Mucosa of descending colon (tissue), 3 donors: ENCODE results near the gene LDLRAD2. TPM values are rescaled to one million over a fixed set of nuclear protein-coding genes. Genes with fewer than 3 reads are reported as not detected.

Experiments used
- ATAC-seq: fragments of 200-7000 bp; cut with Tn5 transposase; one replicate; pipeline ENCODE4 v1.9.1; 2020; ENCODE audit warnings: mild to moderate bottlenecking, moderate library complexity
- DNase-seq, 3 donors: peaks; one replicate each; pipeline ENCODE4 v3.0.0-alpha.2; 2020
- H3K36me3 ChIP-seq: fragments of 200-600 bp; one replicate; pipeline ENCODE4 v1.8.0; 2021; ENCODE audit warnings: low read depth, mild to moderate bottlenecking
- H3K4me1 ChIP-seq: fragments of 200-600 bp; one replicate; pipeline ENCODE4 v1.8.0; 2021; ENCODE audit warnings: low read depth, mild to moderate bottlenecking
- H3K4me3 ChIP-seq: fragments of 200-600 bp; one replicate; pipeline ENCODE4 v1.8.0; 2021; ENCODE audit warnings: mild to moderate bottlenecking
- H3K9me3 ChIP-seq: fragments of 200-600 bp; one replicate; pipeline ENCODE4 v1.8.0; 2021; ENCODE audit warnings: mild to moderate bottlenecking
- intact Hi-C, 2 donors: fragments of 100-400 bp; cut with DNase I in 1 of 2; cut with micrococcal nuclease in 1 of 2; formaldehyde crosslinking; loops; one replicate each; pipeline versions ENCODE4 v1.11.0 to v1.11.1; 2022; cut with DNase I, micrococcal nuclease
- total RNA-seq, 3 donors: library from RNA; stranded (reverse); fragmentation: NEBNext Ultra II Directional in 2 of 3; extraction: Animal tissue kit (Norgen Biotek cat#: 25700) in 2 of 3; gene quantifications; one replicate each; pipeline versions ENCODE4 v1.2.1 to v1.2.4, GENCODE V29; 2021 to 2023
- TF ChIP-seq, protein P1 (sequence below): fragments of 200-600 bp; IDR thresholded peaks from one replicate; pipeline ENCODE4 v1.8.0; 2022; ENCODE audit warnings: antibody characterized with exemption, mild to moderate bottlenecking
- donor health status: DM: no; HTN: no; CAD: no; lungs with moderate emphysema.
- donor health status: DM: no; HTN: no; CAD: no.
- donor health status: DM: no; HTN: yes; CAD: no.

Gene LDLRAD2
- total RNA-seq, 3 donors from 2014 or later: 0.09 to 0.27 (median 0.19) TPM

DNA sequence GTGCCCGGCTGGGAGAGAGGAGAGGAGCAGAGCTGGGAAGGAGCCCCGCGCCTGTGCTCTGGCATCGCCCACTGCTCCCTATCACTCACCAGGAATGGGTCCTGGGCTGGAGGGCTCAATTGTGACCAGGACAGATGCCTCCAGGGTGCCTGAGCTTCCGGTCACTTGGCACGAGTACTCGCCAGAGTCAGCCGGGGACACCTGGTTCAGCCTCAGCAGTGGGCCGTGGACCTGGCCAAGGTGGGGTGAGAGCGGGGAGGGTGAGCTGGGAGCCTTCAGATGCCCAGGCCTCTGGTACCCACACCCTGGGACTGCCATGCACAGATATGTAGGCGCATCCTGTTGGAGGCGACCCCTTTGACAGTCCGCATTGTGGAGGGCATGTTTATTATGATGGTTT lies 31.1 kb downstream of the LDLRAD2 start:
- Histone ChIP-seq H3K4me3 (no peak overlapping the region), H3K9me3 (no peaks in the 10 kb centered on the region), H3K36me3 (peaks cover 15% of the 10 kb centered on the region), H3K4me1 (no peaks in the 10 kb centered on the region)
- no peak for ATAC-seq
- intact Hi-C loops: no loop called here
- TF ChIP-seq, protein P1, sequence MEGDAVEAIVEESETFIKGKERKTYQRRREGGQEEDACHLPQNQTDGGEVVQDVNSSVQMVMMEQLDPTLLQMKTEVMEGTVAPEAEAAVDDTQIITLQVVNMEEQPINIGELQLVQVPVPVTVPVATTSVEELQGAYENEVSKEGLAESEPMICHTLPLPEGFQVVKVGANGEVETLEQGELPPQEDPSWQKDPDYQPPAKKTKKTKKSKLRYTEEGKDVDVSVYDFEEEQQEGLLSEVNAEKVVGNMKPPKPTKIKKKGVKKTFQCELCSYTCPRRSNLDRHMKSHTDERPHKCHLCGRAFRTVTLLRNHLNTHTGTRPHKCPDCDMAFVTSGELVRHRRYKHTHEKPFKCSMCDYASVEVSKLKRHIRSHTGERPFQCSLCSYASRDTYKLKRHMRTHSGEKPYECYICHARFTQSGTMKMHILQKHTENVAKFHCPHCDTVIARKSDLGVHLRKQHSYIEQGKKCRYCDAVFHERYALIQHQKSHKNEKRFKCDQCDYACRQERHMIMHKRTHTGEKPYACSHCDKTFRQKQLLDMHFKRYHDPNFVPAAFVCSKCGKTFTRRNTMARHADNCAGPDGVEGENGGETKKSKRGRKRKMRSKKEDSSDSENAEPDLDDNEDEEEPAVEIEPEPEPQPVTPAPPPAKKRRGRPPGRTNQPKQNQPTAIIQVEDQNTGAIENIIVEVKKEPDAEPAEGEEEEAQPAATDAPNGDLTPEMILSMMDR: no peak
- DNase-seq: no peak

DNA sequence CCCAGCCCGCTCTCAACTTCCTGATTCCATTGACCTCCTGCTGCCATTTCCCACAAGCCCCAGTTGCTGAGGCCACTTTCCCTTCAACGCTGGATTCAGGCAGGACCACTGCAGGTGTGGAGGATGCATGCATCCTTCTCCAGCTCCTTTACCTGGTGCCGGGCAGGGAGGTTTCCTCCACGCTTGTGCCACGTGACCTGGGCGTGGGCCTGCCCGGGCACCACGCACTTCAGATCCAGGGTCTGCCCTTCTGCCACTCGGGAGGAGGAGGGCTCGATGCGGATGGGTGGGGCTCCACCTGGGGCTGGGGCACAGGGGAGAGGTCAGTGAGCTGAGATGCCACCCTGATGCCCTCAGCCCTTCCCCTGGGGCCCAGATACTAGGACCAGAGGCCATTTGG lies 31.9 kb downstream of the LDLRAD2 start:
- no peaks in the 10 kb centered on the region for H3K4me1 ChIP-seq
- H3K9me3 ChIP-seq: no peaks in the 10 kb centered on the region
- ATAC-seq (no peak), DNase-seq (no peak)
- intact Hi-C loops: no loop called here
- H3K36me3 ChIP-seq: peaks cover 10% of the 10 kb centered on the region
- no peak overlapping the region for H3K4me3 ChIP-seq
- TF ChIP-seq, protein P1: no peak

DNA sequence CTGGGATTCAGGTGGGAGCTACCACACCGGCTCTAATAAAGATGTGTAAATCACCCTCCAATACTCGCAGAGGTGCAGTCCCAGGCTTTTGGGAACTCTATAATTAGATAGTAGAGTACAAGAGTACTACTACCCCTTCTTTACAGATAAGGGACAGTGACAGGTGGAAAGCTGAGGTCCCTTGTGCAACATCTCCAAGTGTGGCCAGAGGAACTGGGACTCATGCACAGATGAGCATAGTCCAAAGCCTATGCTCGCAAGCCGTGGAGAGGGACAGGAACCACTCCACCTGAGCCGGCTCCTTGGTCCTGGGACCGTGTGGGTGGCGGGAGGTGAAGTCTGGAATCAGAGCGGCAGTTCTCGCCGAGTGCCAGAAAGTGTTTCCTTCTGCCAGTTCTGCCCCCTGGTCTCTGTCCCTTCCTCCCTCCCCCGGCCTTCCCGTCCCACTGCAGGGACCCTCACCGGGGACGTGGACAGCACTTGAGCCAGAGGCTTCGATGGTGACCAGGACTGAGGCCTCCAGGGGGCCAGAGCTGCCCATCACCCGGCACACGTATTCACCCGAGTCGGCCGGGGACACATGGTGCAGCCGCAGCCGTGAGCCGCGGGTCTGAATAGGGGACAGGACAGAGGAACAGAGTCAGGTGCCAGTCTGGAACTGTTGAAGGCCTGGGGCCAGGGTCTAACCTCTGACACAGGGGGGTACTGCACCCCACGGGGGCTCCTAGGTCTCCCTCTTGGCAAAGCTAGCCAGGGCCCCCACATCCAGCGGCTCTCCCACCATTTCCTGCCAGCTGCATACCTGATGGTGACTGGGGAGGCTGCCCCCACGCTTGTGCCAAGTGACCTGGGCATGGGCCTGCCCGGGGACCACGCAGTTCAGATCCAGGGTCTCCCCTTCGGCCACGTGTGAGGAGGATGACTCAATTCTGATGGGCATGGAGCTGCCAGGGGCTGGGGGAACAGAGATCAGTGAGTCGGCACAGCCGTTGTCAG lies 33.9 kb downstream of the LDLRAD2 start:
- Histone ChIP-seq H3K4me1 (no peaks in the 10 kb centered on the region), H3K4me3 (no peak overlapping the region), H3K36me3 (peaks cover 9% of the 10 kb centered on the region), H3K9me3 (no peaks in the 10 kb centered on the region)
- no peak for ATAC-seq
- intact Hi-C loops: no loop called here
- TF ChIP-seq, protein P1: no peak
- no peak for DNase-seq

DNA sequence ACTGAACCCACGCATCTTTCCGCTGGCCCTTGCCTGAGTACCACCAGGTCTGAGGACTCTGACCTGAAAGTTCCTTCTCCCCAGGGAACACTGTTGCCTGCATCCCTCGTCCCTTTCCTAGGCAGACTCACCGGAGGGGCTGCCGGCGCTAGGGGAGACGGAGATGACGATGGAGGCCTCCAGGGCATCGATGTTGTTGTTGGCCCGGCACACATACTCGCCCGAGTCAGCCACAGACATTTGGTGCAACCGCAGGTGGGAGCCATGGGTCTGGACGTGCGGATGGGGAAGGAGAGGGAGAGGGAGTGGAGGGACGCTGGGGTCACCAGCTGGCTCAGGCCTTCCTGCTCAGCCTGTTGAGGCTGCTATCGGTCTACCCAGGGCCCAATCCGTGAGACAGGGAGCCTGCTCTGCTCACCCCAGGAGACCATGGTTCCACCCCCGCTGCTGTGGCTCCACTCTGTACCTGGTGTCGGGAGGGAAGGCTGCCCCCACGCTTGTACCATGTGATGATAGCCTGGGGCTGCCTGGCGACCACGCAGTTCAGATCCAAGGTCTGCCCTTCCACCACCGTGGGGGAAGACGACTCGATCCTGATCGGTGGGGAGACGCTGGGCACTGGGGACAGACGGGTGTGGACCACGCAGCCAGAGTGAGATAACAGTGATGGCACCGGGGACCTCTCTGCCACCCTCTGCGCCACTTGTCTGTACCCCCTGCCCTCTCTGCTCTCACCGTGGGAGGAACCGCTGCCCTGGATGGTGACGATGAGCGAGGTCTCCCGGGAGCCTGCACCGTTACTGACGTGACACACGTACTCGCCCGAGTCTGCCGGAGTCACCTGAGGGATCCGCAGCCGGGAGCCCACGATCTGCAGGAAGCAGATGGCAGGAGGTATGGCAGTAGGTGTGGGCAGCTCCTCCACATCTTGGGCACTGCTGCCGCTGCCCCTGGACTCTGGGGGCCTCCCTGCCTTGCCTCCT lies 35.4 kb downstream of the LDLRAD2 start:
- no peaks in the 10 kb centered on the region for H3K9me3 ChIP-seq

More for the DNA sequence above, 35.4 kb downstream of the LDLRAD2 start:
- no peaks in the 10 kb centered on the region for H3K4me1 ChIP-seq
- DNase-seq: no peak
- TF ChIP-seq, protein P1: no peak
- no peak overlapping the region for H3K4me3 ChIP-seq
- H3K36me3 ChIP-seq: peaks cover 9% of the 10 kb centered on the region
- intact Hi-C loops: no loop called here
- ATAC-seq: no peak
